Ramos (cell line): ENCODE data around the gene PTK6.
"Not testable (repeated sequence)": the region's sequence is repeated elsewhere in the genome, so short reads cannot be mapped to it uniquely, and the experiment has no call there.

Source experiments
- in situ Hi-C: fragments of 300-500 bp; cut with MboI; formaldehyde crosslinking; loops from one replicate; pipeline ENCODE4 v1.14.3; 2022; ENCODE audit warnings: low sequenced_read_pairs; ENCODE audit not compliant: unreplicated experiment

Gene PTK6

GRCh38 chr20:63518351-63518861, 18.8 kb downstream of the PTK6 start:
- in situ Hi-C loops = no loop called here

DNA sequence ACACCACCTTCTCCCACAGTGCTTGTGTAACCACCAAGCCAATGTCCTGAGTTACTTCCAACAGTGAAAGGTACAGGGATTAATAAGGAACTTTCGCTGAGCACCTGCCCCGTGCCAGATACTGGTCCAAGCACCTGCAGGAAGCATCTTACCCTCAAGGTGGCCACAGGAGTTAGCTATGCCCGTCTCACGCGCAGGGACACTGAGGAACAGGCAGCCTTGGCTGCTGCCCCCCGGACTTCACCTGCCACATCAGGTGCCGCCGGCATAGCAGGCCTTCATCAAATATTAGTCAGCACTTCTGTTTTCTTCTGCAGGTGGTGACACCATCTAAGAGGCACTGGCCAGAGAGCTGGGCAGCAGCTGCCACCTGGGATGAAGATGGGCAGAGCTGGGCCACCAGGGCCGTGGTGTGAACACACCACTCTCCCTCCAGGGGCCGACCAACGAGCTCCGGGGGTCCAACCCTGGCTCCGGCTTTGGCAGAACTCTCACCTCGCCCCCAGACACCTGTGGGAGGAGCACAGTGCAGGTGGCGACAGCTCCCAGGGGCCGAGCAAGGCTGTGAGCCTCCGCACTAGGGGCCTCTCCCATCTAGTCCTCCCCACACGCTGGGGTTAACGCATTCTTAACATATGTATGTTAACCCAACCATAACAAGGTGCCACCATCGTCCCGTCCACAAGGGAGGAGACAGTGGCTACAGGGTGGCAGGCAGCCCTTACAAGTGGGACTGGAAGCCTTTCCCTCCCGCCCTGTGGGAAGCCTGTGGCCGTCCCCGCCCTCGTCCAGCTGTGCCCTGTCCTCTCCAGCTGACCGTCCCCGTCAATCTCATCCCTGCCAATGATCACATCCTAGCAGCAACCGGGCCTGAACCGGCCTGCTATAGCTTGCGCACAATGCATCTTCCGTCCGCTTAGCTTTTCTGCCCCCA, 19.5 kb downstream of the PTK6 start:
- in situ Hi-C loops = no loop called here

- in situ Hi-C loops = not testable (repeated sequence)
Observed at GRCh38 chr20:63514520-63514919, 22.7 kb downstream of the PTK6 start.

GRCh38 chr20:63513207-63513606, 24.0 kb downstream of the PTK6 start:
- in situ Hi-C loops = no loop called here

DNA sequence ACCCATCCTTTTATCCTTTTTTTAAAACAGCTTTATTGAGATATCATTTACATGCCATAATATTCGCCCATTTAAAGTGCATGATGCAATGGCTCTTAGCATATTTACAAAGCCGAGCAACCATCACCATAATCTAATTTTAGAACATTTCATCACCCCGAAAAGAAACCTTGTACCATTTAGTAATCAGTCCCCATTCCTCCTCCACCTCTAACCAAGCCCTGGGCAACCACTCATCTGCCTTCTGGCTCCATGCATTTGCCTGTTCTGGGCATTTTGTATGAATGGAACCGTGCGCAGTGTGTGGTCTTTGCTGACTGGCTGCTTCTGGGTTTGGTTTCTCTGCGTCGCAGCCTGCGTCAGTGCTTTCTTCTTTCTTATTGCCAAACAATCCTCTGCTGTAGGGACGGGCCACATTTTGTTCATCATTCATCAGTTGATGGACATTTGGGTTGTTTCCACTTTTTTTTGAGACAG, 28.1 kb downstream of the PTK6 start:
- in situ Hi-C loops = no loop called here

GRCh38 chr20:63508072-63508768, 29.0 kb downstream of the PTK6 start:
- in situ Hi-C loops = no loop called here

DNA sequence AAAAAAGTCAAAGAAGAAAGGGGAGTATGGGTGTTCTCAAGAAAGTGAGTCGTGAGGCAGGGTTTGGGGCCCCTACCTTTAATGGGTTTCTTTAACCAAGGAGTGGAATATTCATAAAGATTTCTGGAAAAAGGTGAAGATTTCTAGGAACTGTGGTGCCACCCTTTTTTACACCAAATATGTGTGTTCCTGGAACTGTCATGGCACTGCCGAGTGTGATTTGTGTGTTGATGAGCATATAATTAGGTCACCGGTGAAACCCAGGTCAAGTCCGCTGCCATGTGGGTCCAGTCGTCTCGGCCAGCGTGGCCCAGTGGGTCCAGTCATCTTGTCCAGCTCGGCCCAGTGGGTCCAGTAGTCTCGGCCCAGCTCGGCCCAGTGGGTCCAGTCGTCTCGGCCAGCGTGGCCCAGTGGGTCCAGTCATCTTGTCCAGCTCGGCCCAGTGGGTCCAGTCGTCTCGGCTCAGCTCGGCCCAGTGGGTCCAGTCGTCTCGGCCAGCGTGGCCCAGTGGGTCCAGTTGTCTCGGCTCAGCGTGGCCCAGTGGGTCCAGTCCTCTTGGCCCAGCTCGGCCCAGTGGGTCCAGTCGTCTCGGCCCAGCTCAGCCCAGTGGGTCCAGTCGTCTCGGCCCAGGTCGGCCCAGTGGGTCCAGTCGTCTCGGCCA, 30.0 kb downstream of the PTK6 start:
- in situ Hi-C loops = no loop called here

GRCh38 chr20:63505723-63506122, 31.5 kb downstream of the PTK6 start:
- in situ Hi-C loops = no loop called here

GRCh38 chr20:63505281-63505680, 31.9 kb downstream of the PTK6 start:
- in situ Hi-C loops = no loop called here

GRCh38 chr20:63504642-63505041, 32.5 kb downstream of the PTK6 start:
- in situ Hi-C loops = no loop called here

DNA sequence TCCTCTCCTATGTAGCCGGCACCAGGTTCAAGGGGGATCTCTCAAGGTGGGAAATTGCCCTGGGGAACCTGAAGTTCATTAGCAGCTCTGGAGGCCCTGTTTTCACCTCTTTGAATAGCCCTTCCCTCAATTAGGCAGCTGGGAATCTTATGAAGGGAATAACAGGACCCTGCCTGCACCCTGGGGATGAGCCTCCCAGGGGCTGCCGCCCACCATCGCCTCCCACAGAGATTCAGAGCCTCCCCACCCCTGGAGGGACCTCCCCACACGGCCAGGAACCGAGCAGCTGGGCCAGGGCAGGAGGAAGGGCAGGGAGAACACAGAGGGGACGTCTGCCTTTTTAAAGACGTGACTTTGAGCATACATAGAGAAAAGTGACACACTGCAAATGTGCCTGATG, 33.7 kb downstream of the PTK6 start:
- in situ Hi-C loops = no loop called here

GRCh38 chr20:63502671-63503172, 34.5 kb downstream of the PTK6 start:
- in situ Hi-C loops = no loop called here

GRCh38 chr20:63501818-63502670, 35.1 kb downstream of the PTK6 start:
- in situ Hi-C loops = no loop called here

DNA sequence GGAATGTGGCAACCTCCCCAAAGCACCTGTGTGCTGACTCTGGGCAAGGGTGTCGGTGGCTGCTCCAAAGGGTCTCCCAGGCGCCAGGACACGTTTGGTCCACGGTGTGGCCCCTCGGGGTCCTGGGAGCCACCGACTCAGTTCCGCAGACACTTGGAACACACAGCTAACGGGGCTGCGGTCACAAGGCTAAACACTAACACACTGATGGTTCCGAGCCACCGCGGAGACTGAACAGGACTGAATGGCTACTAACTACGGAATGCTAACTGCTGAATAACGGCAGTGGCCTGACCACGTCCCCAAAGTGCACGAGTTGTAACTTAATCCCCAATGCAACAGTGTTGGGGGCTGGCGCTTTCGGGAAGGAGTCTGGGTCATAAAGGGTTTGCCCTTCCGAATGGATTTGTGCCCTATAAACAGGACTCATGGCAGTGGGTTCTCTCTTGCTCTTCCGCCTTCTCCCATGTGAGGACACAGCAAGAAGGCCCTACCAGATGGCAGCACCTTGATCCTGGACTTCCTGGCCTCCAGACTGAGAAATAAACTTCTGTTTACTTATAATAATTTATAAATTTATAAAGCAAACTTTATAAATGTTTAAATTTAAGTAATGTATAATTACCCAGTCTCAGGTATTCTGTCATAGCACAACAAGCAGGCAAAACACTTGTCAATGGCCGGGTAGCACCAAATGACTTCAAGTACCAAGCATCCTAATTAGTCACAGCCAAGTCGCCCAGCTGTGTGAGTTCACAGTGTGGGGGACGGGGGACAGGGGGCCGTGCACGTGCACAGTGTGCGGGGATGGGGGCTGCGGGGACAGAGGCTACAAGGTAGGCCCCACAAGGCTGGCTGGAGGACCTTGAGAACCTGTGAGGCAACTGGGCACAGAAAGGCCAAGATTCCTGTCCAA, 36.0 kb downstream of the PTK6 start:
- in situ Hi-C loops = no loop called here

DNA sequence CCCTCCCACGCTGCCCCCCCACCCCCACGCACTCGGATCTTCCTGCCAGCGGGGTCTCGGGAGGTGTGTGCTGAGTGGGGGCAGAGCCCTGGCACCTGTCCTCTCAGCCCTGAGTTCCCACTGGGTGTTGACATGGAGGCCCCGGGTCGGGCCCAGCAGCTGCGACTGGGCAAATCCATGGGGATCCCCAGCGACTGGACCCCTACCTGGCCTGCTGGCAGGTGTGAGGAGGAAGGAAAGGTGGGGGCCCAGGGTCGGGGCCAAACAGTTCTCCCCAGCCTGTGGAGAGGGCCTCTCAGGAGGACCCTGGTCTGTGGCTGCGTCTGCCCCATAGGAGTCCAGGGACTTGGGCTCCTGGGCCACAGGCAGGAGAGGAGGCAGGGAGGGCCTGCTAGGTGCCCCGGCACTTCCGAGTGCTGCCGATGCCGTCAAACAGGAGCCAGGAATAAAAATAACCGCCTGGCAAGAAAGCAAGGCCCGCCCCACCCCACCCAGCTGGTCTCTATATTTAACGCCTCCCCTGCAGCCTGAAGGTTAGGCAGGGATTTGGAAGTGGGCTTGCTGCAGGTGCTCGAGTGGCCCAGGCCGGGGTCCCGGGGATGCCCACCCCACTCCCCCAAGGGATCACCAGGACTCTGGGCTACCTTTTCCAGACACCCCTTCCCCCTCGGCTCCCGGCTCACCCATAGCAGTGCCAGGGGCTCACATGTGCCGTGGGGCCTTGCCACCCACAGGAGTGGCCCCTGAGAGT, 36.9 kb downstream of the PTK6 start:
- in situ Hi-C loops = no loop called here

- in situ Hi-C loops = no loop called here
Observed at GRCh38 chr20:63499338-63499969, 37.7 kb downstream of the PTK6 start.

- in situ Hi-C loops = no loop called here
Observed at GRCh38 chr20:63498960-63499337, 38.2 kb downstream of the PTK6 start, which contains the start of gene EEF1A2. TSS of gene EEF1A2 (minus strand) at chr20:63499083. CDS start at chr20:63497763, 1,320 bp downstream.
